ENCODE results near the gene LSM2.

The LSM2 gene

DNA sequence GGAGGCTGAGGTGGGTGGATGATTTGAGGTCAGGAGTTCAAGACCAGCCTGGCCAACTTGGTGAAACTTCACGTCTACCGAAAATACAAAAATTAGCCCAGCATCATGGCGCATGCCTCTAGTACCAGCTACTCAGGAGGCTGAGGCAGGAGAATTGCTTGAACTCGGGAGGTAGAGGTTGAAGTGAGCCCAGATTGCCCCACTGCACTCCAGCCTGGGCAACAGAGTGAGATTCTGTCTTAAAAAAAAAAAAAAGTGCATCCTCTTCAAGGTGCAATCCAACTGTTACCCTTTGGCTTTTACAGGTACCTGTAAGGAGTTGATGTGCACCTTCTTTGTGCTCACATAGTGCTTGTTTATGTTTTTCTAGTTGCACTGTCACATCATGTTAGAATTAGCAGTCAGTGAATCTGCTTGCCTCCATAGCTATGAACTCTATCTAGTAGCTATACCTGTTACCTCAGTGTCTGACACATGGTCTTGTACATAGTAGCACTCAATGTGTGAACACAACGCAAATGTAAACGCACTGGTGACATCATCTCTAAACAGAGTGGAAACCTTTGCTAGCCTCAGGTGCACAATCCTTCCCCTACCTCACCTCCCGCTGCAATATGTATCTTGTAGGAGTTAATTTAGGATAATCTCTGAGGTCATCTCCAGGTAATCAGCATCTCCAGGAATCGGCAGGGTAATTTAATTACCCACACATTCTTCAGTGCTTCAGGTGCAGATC, 57.3 kb downstream of the LSM2 start:
- DNase-seq: no peak
